ENCODE data around the gene CAMLG.
"Not testable (repeated sequence)": the region's sequence is repeated elsewhere in the genome, so short reads cannot be mapped to it uniquely, and the experiment has no call there.

CAMLG gene

DNA sequence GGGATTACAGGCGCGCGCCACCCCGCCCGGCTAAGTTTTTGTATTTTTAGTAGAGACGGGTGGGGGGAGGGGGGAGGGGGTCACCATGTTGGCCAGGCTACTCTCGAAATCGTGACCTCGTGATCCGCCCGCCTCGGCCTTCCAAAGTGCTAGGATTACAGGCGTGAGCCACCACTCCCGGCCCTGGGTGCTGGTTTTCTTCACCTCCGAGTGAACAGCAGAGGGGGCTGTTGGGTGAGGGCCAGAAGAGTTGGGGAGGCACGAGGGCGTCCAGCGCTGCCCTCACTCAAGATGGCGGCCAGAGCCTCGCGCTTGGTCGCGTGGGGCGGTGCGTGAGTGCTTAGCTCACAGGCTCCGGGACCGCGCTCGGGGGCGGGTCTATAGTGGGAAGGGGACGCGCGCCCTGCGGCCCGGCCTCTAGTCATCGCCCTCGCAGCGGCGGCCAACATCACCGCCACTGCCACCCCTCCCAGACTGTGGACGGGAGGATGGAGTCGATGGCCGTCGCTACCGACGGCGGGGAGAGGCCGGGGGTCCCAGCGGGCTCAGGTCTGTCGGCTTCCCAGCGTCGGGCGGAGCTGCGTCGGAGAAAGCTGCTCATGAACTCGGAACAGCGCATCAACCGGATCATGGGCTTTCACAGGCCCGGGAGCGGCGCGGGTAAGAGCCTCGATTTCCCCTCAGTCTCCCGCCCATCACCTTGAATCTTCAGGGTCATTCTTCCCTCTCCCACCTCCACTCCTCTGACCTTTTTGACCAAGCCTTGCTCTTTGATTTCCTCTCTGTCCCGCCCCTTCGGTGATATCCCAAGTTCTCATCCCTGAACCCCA, at the start of gene CAMLG:
Gene CAMLG (plus strand): TSS at position 416 of the 830 bp plus-strand sequence. CDS start 73 bp downstream, at position 489.
- peak; percentile 98 for DNase-seq

DNA sequence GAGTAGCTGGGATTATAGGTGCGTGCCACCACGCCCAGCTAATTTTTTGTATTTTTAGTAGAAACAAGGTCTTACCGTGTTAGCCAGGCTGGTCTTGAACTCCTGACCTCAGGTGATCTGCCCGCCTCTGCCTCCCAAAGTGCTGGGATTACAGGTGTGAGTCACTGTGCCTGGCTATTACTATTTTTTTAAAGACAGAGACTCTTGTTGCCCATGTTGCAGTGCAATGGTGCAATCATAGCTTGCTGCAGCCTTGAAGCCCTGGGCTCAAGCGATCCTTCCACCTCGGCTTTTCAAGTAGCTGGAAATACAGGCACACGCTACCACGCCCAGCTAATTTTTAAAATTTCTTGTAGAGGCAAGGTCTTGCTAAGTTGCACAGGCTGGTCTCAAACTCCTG, 48.2 kb upstream of the CAMLG start:
- not testable (repeated sequence) for DNase-seq

DNA sequence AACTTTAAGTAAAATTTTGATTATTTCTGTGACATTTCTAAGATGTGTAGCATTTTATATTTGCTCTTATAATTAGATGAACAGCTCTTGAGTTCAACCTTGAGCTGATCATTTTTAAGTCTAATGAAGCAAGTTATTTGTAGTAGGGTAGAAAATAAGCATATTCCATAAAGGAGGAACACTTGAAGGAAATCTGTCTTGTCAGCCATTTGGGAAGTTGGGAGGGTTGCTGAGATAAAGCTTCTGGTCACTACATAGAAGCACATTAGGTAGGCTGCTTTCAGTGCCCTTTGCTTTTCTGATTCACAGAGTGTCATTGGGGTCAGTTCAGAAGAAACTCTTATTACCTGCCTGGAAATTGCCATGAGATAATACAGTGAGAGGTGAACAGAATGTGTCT, 45.6 kb upstream of the CAMLG start:
- no peak for DNase-seq

DNA sequence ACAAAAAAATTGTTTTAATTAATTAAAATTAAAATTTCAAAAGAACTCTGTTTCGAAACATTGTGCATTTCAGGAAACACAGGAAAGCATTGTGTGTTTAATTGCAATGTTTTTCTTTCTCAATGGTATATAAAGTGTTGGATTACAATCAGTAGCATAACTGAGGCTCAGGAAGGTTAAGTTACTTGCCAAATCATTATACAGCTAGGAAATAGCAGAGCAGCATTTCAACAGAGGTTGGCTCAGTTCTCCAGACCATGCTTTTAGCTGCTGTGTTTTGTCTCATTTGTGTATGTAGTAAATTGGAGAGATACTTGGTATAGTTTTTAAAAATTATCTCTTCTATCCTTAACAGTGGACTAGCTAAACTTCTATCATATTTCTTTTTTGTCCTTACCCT, 30.0 kb upstream of the CAMLG start:
- DNase-seq = no peak

DNA sequence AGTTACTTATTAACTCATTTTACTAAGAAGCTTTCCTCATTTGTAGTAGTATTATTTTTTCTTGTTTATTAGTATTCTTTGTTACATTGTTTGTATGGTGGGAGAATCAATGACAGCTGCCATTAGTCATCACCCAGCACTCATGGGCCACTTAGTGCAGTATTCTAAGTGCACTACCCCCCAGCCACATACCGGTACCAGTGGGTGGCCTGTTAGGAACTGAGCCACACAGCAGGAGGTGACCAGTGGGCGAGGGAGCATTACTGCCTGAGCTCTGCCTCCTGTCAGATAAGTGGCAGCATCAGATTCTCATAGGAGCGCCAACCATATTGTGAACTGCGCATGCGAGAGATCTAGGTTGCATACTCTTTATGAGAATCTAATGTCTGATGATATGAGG, 24.2 kb upstream of the CAMLG start:
- no peak for DNase-seq

DNA sequence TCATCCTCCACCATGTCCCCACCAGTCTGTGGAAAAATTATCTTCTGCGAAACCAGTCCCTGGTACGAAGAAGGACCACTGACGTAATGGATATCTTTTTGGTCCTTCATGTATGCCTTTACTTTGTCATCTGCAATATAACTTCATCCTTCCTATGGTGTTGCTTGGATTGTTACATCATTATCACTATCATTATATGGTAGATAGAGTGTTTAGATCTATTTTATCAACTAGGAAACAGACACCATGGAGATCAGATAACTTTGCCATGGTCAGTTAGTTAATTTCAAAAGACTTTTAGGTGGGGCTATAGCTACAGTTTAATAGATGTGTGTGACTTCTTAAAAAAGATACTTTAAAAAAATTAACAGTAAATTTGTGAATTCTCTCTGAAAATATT, 23.8 kb upstream of the CAMLG start:
- no peak for DNase-seq

DNA sequence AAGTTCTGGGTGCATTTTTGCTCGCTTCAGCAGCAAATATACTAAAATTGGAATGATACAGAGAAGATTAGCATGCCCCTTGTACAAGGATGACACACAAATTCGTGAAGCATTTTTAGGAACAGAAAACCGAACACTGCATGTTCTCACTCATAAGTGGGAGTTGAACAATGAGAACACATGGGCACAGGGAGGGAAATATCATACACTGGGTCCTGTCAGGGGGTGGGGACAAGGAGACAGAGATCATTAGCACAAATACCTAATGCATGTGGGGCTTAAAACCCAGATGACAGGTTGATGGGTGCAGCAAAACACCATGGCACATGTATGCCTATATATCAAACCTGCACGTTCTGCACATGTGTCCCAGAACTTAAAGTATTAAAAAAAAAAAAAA, 22.9 kb upstream of the CAMLG start:
- DNase-seq = not testable (repeated sequence)

DNA sequence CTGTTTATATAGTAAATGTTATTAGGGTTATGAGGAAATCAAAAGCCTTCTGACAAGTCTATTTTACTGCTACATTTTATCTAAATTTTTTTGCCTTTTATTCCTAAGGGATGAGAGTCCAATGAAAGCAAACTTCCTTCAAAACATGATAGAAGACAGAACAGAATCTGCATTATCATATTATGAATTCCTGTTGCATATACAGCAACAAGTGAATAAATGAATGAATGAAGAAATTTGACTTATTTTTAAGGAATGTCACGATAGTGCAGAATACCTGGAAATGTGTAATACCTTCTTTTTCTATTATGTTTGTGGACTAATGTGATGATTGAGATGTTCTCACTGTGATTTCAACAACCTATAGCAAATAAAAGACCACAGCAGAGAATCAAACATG, 13.5 kb upstream of the CAMLG start:
- no peak for DNase-seq

DNA sequence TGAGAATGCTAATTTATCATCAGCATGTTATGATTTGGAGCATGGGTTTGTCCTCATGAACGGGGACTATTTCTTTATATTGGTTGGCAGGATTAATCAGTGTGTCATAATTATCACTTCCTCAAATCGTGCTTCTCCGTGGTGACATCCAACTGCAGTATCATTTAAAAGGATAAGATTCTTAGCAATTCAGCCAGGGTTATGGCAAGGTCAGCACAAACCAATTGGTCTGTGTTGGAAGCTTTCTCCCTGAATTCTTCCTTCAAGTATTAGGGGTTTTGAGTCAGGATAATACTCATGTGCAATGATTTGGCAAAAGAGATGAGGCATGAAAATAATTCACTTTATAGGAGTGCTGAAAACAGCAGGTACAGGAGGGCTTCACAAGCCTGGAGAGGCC, 5.5 kb upstream of the CAMLG start:
- DNase-seq = no peak

DNA sequence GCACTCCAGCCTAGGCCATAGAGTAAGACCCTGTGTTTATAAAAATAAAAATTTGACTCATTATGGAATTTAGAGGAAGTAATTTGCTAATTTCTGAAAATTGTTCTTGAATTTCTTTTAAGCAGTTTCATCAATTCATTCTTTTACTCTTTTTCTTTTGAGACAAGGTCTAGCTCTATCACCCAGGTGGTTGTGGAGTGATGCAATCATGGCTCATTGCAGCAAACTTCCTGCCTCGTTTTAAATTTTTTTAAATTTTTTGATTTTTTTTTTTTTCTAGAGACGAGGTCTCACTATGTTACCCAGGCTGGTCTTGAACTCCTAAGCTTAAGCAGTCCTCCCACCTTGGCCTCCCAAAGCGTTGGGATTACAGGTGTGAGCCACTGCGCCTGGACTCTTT, 3.1 kb upstream of the CAMLG start:
- DNase-seq = no peak

DNA sequence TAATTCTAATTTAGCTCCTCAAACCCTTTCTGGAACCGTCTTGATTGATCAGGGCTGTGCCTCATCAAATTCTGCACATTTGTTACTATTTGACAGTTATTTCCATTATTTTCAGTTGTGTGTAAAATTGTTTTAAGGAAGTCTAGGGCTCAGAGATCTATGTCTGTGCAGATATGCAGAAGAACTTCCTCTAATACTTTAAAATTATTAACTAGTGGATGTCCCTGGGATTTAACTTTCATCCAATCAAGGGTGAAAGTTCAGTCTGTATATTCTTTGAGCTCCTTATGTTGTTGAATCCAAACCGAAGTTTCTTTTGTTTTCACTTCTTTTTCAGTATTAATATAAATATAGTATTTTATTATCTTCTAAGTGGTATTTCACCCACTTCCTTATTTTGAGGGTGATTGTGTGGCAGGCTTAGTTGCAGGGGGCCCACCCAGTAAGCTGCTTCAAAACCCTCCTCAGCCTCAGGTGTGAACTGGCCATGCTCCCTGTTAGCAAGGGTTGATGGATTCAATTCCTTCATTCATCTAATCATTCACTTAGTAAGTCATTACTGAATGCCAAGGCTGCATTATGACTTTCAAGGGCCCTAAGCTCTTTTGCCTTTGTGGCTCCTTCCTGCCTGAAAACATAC, 2.1 kb upstream of the CAMLG start:
- DNase-seq = no peak

DNA sequence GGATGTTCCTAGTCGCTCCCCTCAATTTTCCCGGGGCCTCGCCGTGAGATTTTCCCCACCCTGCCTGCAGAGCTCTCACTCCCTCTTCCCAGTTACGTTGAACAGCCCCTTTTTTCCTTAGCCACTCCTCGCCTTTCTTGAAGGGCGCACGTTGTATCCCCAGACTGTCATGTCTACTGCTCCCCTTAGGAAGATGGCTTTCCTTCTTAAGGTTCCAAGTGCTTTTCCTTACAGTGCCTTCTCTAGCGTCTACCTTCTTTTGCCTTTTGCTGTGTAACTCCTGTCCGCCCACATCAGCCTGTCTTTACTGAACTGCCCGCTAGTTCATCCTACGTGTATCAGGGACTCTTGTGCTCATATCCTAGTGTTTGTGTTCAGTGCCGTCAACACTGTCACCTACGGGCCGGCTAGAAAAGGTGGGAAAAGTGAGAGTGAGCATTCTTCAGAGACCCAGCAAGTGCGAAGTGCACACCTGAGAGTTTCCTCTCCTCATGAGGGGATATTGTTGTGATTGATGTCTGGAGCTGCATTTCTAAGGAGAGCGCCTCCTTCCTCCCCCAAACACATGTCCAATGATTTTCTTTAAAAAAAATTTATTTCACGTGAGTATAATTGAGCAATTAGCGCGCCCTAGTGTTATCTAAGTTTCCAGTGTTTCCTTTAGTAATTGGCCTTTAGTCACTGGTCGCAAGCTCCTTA, 764 bp downstream of the CAMLG start:
- peak; percentile 2 for DNase-seq

DNA sequence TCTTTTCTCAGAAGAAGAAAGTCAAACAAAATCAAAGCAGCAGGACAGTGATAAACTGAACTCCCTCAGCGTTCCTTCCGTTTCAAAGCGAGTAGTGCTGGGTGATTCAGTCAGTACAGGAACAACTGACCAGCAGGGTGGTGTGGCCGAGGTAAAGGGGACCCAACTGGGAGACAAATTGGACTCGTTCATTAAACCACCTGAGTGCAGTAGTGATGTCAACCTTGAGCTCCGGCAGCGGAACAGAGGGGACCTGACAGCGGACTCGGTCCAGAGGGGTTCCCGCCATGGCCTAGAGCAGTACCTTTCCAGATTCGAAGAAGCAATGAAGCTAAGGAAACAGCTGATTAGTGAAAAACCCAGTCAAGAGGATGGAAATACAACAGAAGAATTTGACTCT, 2.7 kb downstream of the CAMLG start:
- DNase-seq = no peak

DNA sequence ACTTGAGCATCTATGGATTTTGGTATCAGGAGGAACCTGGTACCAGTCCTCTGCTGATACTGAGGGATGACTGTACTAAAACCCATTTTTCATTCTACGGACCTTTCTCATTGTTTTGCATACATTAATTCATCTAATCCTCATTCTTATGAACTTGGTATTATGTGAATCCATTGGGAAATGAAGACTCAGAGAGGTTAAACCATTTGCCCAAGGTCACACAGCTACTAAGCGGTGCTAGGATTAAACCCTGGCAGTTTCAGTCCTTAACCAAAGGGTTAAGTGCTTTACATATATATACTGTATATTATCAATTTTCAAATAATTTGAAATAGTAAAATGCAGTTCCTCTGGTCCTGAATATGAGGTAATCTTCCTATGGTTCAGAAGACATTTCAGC, 3.8 kb downstream of the CAMLG start:
- no peak for DNase-seq

DNA sequence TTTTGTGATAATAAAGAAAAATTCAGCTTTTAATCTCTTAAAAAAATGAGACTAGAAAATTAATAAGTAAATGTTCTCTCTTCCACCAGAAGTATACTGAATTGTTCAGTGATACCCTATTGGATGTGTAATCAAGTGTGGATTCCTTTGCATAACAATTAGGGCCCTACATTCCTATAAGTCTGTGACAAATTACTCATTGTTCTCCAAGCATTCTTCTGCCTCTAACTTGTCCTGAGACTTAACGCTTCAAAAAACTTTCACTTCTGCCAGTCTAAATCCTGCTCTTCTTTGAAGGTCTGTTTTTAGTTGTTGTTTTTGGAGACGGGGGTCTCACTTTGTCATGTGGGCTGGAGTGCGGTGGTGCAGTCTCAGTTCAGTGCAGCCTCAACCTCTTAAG, 11.1 kb downstream of the CAMLG start:
- DNase-seq = no peak

DNA sequence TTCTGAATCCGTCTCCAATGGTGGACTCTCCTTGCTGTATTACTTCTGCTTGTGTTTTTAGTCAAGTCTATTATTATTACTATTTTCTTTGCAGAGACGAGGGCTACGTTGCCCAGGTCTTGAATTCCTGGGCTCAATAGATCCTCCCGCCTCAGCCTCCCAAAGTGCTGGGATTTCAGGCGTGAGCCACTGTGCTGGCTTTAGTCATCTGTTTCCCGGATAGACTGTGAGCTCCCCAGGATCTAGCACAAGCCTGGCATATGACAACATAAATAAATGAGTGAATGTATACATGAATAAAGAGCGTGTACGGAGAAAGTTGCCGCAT, 19.8 kb downstream of the CAMLG start:
- no peak for DNase-seq

DNA sequence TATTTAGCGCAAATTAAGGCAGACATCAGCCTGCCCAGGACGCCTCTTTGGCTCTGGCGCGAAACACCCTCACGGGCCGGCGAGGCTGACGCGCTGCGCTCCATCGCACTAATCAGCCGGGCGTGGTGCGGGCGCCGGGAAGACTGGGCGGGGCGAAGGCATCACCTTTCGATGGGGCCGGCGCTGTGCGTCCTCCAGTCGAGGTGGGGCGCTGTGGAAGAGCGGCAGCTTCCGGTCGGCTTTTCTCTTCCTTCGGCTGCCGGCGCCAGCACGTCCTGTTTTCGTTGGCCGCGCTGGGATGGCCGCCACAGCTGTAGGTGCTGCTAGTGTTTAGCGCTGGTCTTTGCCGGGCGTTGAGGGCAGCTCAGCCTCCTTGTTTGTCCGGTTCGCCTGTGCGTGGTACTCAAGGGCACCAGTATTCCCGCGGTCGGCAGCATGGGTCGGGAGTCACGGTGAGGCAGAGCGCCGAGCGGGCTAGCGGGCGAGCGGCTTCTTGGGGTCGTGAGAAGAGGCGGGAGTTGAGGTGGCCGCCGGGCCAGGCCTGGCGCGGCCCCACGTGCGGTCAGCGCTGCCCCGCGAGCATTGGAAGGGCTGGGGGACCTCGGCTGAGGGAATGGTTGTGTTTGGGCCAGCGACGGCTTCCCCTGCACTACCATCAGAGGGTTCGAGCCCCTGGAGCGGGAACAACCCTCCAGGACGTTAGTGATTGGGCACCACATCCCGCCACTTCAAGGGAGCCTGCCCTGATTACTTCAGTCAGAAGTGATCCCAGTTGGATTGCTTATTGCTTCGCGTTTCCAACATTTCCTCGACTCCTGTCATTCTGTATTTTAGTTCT, 20.4 kb downstream of the CAMLG start, which contains the start of gene DDX46:
Gene DDX46 (plus strand): TSS at position 276 of the 838 bp plus-strand sequence. CDS start 160 bp downstream, at position 436.
- DNase-seq = peak; percentile 94

DNA sequence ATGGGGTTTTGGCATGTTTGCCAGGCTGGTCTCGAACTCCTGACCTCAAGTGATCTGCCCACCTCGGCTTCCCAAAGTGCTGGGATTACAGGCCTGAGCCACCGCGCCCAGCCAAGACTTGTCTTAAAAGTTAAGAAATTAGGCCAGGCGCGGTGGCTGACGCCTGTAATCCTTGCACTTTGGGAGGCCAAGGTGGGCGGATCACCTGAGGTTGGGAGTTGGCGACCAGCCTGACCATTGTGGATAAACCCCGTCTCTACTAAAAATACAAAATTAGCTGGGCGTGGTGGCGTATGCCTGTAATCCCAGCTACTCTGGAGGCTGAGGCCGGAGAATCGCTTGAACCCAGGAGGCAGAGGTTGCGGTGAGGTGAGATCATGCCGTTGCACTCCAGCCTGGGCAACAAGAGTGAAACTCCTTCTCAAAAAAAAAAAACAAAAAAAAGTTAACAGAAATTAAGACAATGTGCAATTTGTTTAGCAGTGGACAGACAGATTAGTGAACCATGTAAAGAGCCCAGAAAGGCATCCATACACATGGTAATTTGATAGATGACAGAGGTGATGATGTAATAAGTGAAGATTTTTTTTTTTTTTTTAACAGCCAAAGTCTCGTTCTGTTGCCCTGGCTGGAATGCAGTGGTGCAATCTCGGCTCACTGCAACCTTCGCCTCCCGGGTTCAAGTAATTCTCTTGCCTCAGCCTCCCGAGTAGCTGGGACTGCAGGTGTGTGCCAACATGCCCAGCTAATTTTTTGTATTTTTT, 29.4 kb downstream of the CAMLG start:
- not testable (repeated sequence) for DNase-seq

DNA sequence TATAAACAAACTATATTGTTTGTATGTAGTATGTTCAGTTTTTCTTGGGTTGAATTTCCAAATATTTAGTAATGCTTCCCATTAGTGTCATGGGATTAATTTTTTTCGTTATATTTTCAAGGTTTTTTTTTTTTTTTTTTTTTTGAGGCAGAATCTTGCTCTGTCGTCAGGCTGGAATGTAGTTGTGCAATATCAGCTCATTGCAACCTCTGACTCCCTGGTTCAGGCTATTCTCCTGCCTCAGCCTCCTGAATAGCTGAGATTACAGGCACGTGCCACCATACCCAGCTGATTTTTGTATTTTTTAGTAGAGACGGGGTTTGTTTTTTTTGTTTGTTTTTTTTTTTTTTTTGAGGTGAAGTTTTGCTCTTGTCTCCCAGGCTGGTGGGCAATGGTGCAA, 30.9 kb downstream of the CAMLG start:
- DNase-seq = no peak

DNA sequence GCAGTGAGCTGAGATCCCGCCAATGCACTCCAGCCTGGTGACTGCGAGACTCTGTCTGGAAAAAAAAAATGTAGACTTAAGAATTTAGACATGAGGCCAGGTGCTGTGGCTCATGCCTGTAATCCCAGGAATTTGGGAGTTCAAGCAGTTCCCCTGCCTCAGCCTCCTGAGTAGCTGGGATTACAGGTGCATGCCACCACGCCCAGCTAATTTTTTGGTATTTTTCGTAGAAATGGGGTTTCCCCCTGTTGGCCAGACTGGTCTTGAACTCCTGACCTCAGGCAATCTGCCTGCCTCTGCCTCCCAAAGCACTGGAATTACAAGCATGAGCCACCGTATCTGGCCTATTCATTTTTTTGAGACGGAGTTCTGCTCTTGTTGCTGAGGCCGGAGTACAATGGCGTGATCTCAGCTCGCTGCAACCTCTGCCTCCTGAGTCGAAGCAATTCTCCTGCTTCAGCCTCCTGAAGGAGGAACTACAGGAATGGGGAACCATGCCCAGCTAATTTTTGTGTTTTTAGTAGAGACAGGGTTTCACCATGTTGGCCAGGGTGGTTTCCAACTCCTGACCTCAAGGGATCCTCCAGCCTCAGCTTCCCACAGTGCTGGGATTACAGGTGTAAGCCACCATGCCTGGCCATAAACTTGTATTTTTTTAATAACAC, 34.2 kb downstream of the CAMLG start:
- no peak for DNase-seq

DNA sequence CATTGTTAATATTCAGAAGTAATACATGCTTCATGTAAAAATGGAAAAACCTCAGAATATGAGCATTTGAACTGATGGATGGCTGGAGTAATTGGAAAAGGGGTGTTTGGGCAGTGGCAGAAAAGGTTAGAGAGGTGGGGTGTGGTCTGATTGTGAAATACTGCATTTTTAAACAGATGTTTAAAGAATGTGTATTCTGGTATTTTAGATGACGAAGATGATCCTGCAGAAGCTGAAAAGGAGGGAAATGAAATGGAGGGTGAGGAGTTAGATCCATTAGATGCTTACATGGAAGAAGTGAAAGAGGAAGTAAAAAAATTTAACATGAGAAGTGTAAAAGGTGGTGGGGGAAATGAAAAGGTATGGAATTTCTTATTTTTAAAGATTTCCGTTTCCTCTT, 39.0 kb downstream of the CAMLG start:
- no peak for DNase-seq

Data from NCI-H1436 (cell line).